Gastroesophageal sphincter (tissue), 3 donors: Measurements from ENCODE around the gene NAT8.
"Not testable (repeated sequence)": the region's sequence is repeated elsewhere in the genome, so short reads cannot be mapped to it uniquely, and the experiment has no call there.

Source experiments
- CTCF ChIP-seq, 4 experiments: fragments of 200-600 bp in 2 of 4; fragments of 450-650 bp in 2 of 4; sonication (generic) in 1 of 4; IDR thresholded peaks; one replicate each; pipeline ENCODE4 v1.5.1; 2017 to 2019; ENCODE audit warnings: antibody characterized with exemption in 4 of 4, mild to moderate bottlenecking in 2 of 4, moderate library complexity in 2 of 4
- POLR2A ChIP-seq, 2 donors: fragments of 450-650 bp; IDR thresholded peaks; one replicate each; pipeline ENCODE4 v1.6.1; 2017; ENCODE audit warnings: antibody characterized with exemption in 2 of 2, mild to moderate bottlenecking in 2 of 2, moderate library complexity in 1 of 2
- POLR2AphosphoS5 ChIP-seq: sonication (generic); formaldehyde crosslinking; IDR thresholded peaks from one replicate; pipeline ENCODE4 v1.6.1; 2017; ENCODE audit warnings: antibody characterized with exemption

GRCh38 chr2:73667239-73667638 is 25.0 kb upstream of the NAT8 start:
- not testable (repeated sequence) for TF ChIP-seq CTCF (IDR thresholded peaks at IDR 0.05); POLR2AphosphoS5; POLR2A (IDR thresholded peaks at IDR 0.05)
